H1 (cell line): ENCODE data around the gene ARL5C.

Source experiments
- CBX8 ChIP-seq: fragments of 300-800, 300-1000 bp; sonication (generic); IDR thresholded peaks from 2 replicates; pipeline ENCODE4 v1.7.1; 2016; ENCODE audit warnings: low read depth, low read length, borderline replicate concordance
- CHD1 ChIP-seq: IDR thresholded peaks from 2 replicates; pipeline ENCODE4 v1.6.1; 2012; ENCODE audit warnings: low read depth, low read length, improper control_type of control experiment
- CHD2 ChIP-seq: IDR thresholded peaks from 2 replicates; pipeline ENCODE4 v1.6.1; 2012; ENCODE audit warnings: low read length, improper control_type of control experiment
- CREB1 ChIP-seq: IDR thresholded peaks from 2 replicates; pipeline ENCODE4 v1.6.1; 2012; ENCODE audit warnings: inconsistent platforms
- CTCF ChIP-seq, 3 experiments: IDR thresholded peaks; 1 replicate in 2 of 3; 2 replicates in 1 of 3; pipeline versions ENCODE4 v1.5.1 to v1.6.1; 2011; ENCODE audit warnings: low read length in 3 of 3, mild to moderate bottlenecking in 3 of 3, inconsistent platforms in 2 of 3, low read depth in 1 of 3, moderate library complexity in 1 of 3; ENCODE audit not compliant: insufficient read depth in 1 of 3; ENCODE audit errors: control extremely low read depth in 1 of 3
- EGR1 ChIP-seq: IDR thresholded peaks from 2 replicates; pipeline ENCODE4 v1.6.1; 2011; ENCODE audit warnings: low read depth, low read length, borderline replicate concordance
- EZH2 ChIP-seq: fragments of 200-600 bp; sonication (generic); IDR thresholded peaks from 2 replicates; pipeline ENCODE4 v1.7.1; 2012; ENCODE audit warnings: low read depth, mild to moderate bottlenecking, moderate library complexity, low read length, inconsistent platforms; ENCODE audit not compliant: severe bottlenecking
- JUN ChIP-seq: IDR thresholded peaks from 2 replicates; pipeline ENCODE4 v1.6.1; 2011; ENCODE audit warnings: low read depth, mild to moderate bottlenecking, improper control_type of control experiment, low read length
- MAX ChIP-seq: IDR thresholded peaks from 2 replicates; pipeline ENCODE4 v1.6.1; 2012; ENCODE audit warnings: inconsistent platforms
- POLR2AphosphoS5 ChIP-seq: IDR thresholded peaks from 2 replicates; pipeline ENCODE4 v1.6.1; 2011; ENCODE audit warnings: low read depth, low read length
- RFX5 ChIP-seq: IDR thresholded peaks from 2 replicates; pipeline ENCODE4 v1.6.1; 2011; ENCODE audit warnings: low read depth, low read length, improper control_type of control experiment, borderline replicate concordance
- TEAD4 ChIP-seq: IDR thresholded peaks from 2 replicates; pipeline ENCODE4 v1.6.1; 2012; ENCODE audit warnings: low read depth, low read length, inconsistent platforms, mixed read lengths
- USF2 ChIP-seq: IDR thresholded peaks from 2 replicates; pipeline ENCODE4 v1.6.1; 2011; ENCODE audit warnings: low read length, improper control_type of control experiment

GRCh38 chr17:39196241-39196807, 30.4 kb upstream of the ARL5C start:
- TF ChIP-seq USF2 (no peak), TEAD4 (no peak), MAX (no peak), CTCF (IDR thresholded peaks at IDR 0.05; ENCODE audit: control extremely low read depth in 1 of 3, insufficient read depth in 1 of 3, low read depth in 1 of 3, low read length in 3 of 3) (no peak), EGR1 (no peak), CREB1 (no peak), CHD2 (no peak), RFX5 (no peak), CBX8 (no peak), POLR2AphosphoS5 (no peak), EZH2 (no peak), CHD1 (no peak), JUN (no peak)
